GM11168 (cell line): ENCODE results near the gene OAS1.

Experiments used
- in situ Hi-C: fragments of 300-500 bp; cut with MboI; formaldehyde crosslinking; loops from one replicate; pipeline ENCODE4 v1.12.0; 2022; ENCODE audit warnings: low sequenced_read_pairs; ENCODE audit not compliant: unreplicated experiment

OAS1 gene

GRCh38 chr12:112962561-112962960 lies 55.8 kb downstream of the OAS1 start:
- in situ Hi-C loops, result no loop called here

DNA sequence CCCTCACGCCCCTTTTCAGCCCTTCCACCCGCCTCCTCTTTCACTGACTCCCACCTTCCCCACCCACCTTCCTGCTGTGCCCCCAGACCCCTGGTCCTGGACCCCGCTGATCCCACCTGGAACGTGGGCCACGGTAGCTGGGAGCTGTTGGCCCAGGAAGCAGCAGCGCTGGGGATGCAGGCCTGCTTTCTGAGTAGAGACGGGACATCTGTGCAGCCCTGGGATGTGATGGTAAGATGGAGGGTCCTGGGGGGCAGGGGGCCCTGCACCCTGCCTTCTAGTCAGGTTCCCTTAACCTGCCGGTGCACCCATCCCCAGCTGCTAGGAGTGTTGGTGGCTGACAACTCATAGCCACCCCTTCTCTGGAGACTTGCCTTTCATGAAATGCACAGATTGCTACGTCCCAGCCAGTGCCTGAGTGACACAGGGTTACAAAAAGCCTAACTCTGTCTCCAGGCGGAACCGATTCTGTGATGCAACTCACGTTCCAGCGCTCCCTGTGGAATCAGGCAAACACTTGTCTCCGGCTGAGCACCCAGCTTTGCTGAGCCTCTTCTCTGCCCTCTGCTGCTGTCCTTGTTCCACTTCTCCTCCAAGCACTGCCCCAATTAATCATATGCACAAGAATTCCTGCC lies 56.6 kb downstream of the OAS1 start:
- in situ Hi-C loops, result no loop called here

DNA sequence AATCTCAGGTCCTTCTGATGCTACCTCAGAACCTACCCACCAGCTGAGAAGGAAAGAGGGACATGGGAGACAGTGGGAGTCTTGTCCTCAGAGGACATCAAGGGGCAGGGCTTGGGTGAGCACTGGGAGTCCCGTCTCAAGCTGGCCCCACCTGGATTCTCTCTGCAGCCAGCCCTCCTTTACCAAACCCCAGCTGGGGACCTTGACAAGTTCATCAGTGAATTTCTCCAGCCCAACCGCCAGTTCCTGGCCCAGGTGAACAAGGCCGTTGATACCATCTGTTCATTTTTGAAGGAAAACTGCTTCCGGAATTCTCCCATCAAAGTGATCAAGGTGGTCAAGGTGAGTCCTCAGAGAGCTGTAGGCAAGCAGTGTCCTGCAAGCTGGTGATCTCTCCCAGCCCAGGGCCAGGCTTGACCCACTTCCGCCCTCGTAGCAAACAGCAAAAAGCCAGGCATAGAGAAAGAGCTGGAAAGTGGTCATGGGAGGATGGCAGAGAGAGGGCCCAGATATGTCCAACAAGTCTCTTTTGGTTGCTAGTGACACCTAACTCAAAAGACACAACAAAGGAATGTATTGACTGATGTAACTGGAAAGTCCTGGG lies 57.4 kb downstream of the OAS1 start:
- in situ Hi-C loops, result no loop called here

- in situ Hi-C loops, result no loop called here
Observed at GRCh38 chr12:112964915-112965314, 58.2 kb downstream of the OAS1 start.

DNA sequence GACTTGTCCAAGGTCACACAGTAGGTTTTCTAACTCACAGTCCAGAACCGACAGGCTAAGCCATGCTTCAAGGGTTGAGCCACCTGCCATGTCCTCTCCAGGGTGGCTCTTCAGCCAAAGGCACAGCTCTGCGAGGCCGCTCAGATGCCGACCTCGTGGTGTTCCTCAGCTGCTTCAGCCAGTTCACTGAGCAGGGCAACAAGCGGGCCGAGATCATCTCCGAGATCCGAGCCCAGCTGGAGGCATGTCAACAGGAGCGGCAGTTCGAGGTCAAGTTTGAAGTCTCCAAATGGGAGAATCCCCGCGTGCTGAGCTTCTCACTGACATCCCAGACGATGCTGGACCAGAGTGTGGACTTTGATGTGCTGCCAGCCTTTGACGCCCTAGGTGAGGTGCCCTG lies 58.9 kb downstream of the OAS1 start:
- in situ Hi-C loops, result no loop called here

- in situ Hi-C loops, result no loop called here
Observed at GRCh38 chr12:112967306-112967705, 60.5 kb downstream of the OAS1 start.

DNA sequence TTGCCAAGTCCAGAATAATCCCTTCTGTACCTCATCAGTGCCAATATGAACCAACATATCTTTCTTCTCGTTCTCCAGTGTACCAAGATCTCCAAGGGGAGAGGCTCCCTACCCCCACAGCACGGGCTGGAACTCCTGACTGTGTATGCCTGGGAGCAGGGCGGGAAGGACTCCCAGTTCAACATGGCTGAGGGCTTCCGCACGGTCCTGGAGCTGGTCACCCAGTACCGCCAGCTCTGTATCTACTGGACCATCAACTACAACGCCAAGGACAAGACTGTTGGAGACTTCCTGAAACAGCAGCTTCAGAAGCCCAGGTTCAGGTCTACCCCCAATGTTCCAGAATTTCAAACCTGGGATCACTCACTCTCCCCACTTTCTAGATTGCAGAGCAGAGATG lies 61.1 kb downstream of the OAS1 start:
- in situ Hi-C loops, result no loop called here
